Measurements from ENCODE around the gene CCNL2. TPM values are rescaled to one million over a fixed set of nuclear protein-coding genes. Genes with fewer than 3 reads are reported as not detected.
A peak's percentile ranks its signal among the peaks of the same experiment; 100 is the strongest.

Gene CCNL2
- total and polyA plus RNA-seq, 4 donors: 46.4 to 170 (median 104) TPM

- Histone ChIP-seq H3K27me3 (ENCODE audit: control insufficient read depth in 4 of 4, insufficient read depth in 4 of 4, low read length in 3 of 4) (peaks cover 0 to 2% (median 0%) of the 10 kb centered on the region in 4 donors), H3K4me1 (ENCODE audit: control insufficient read depth in 4 of 4, insufficient read depth in 4 of 4, low read length in 3 of 4) (peaks cover 0 to 20% (median 4%) of the 10 kb centered on the region in 4 donors), H3K4me3 (ENCODE audit: low read depth in 1 of 3, low read length in 3 of 3) (no peak overlapping the region), H3K9ac (ENCODE audit: low read depth in 1 of 2, low read length in 2 of 2) (no peak overlapping the region), H3K27ac (ENCODE audit: low read depth in 1 of 2, low read length in 2 of 2) (peak overlapping the region; percentile 11 to 44), H3K36me3 (ENCODE audit: control insufficient read depth in 4 of 4, insufficient read depth in 3 of 4, low read depth in 1 of 4, low read length in 3 of 4) (no peaks in the 10 kb centered on the region), H3K9me3 (ENCODE audit: control insufficient read depth in 4 of 4, low read length in 3 of 4) (no peaks in the 10 kb centered on the region)
- WGBS: 68% methylated on average over 26 of the region's 26 CpGs
- TF ChIP-seq EGR1 (IDR thresholded peaks at IDR 0.05; ENCODE audit: low read depth in 2 of 2): no peak
- TF ChIP-seq GABPA (IDR thresholded peaks at IDR 0.05 in 1 of 2, conservative IDR thresholded peaks at IDR 0.05 in 1 of 2): no peak
- no peak for TF ChIP-seq ATF3 (IDR thresholded peaks at IDR 0.05)
- TF ChIP-seq YY1 (IDR thresholded peaks at IDR 0.05): no peak
- TF ChIP-seq JUND (IDR thresholded peaks at IDR 0.05): no peak
- no peak for TF ChIP-seq MAX (IDR thresholded peaks at IDR 0.05)
- TF ChIP-seq CTCF (IDR thresholded peaks at IDR 0.05; ENCODE audit: low read depth, low read length, missing input control): no peak
- TF ChIP-seq REST (IDR thresholded peaks at IDR 0.05): no peak
- no peak for TF ChIP-seq FOXA2 (IDR thresholded peaks at IDR 0.05)
- TF ChIP-seq RAD21 (IDR thresholded peaks at IDR 0.05): no peak
- no peak for TF ChIP-seq HNF4G (IDR thresholded peaks at IDR 0.05)
- no peak for TF ChIP-seq ZBTB33 (IDR thresholded peaks at IDR 0.05)
- no peak for TF ChIP-seq RXRA (IDR thresholded peaks at IDR 0.05)
- DNase-seq (ENCODE audit: low spot score): no peak
Measured at GRCh38 chr1:1356796-1357401, 42.2 kb downstream of the CCNL2 start.

GRCh38 chr1:1356166-1356795, 42.9 kb downstream of the CCNL2 start:
- no peaks in the 10 kb centered on the region for H3K36me3 ChIP-seq (ENCODE audit: control insufficient read depth in 4 of 4, insufficient read depth in 3 of 4, low read depth in 1 of 4, low read length in 3 of 4)
- no peak overlapping the region for H3K9ac ChIP-seq (ENCODE audit: low read depth in 1 of 2, low read length in 2 of 2)
- H3K4me1 ChIP-seq (ENCODE audit: control insufficient read depth in 4 of 4, insufficient read depth in 4 of 4, low read length in 3 of 4): peaks cover 0 to 25% (median 4%) of the 10 kb centered on the region in 4 donors
- H3K9me3 ChIP-seq (ENCODE audit: control insufficient read depth in 4 of 4, low read length in 3 of 4): no peaks in the 10 kb centered on the region
- 55% methylated on average over 8 of the region's 8 CpGs for WGBS
- H3K4me3 ChIP-seq (ENCODE audit: low read depth in 1 of 3, low read length in 3 of 3): no peak overlapping the region
- no peak overlapping the region for H3K27ac ChIP-seq (ENCODE audit: low read depth in 1 of 2, low read length in 2 of 2)
- no peak for DNase-seq (ENCODE audit: low spot score)
- peaks cover 0 to 2% (median 0%) of the 10 kb centered on the region in 4 donors for H3K27me3 ChIP-seq (ENCODE audit: control insufficient read depth in 4 of 4, insufficient read depth in 4 of 4, low read length in 3 of 4)
- TF ChIP-seq MAX (IDR thresholded peaks at IDR 0.05) (no peak), RAD21 (IDR thresholded peaks at IDR 0.05) (no peak), GABPA (IDR thresholded peaks at IDR 0.05 in 1 of 2, conservative IDR thresholded peaks at IDR 0.05 in 1 of 2) (no peak), EGR1 (IDR thresholded peaks at IDR 0.05; ENCODE audit: low read depth in 2 of 2) (no peak), NR2F2 (IDR thresholded peaks at IDR 0.05) (no peak), ATF3 (IDR thresholded peaks at IDR 0.05) (no peak), HNF4G (IDR thresholded peaks at IDR 0.05) (no peak), RXRA (IDR thresholded peaks at IDR 0.05) (no peak), CTCF (IDR thresholded peaks at IDR 0.05; ENCODE audit: low read depth, low read length, missing input control) (no peak), YY1 (IDR thresholded peaks at IDR 0.05) (no peak), JUND (IDR thresholded peaks at IDR 0.05) (no peak), FOXA2 (IDR thresholded peaks at IDR 0.05) (no peak), SP1 (IDR thresholded peaks at IDR 0.05) (no peak), FOXA1 (IDR thresholded peaks at IDR 0.05) (no peak)
